SK-N-SH (cell line): ENCODE results near the gene DYNC1H1. TPM values are rescaled to one million over a fixed set of nuclear protein-coding genes. Genes with fewer than 3 reads are reported as not detected.

ENCODE experiments used
- CTCF ChIA-PET: fragments of 300-600, 350-600 bp; formaldehyde crosslinking; extraction: SDS; loops from one replicate; lab custom pipeline; 2021; lab: Yijun Ruan, JAX
- POLR2A ChIA-PET: fragments of 350-600 bp; sonication (Branson Sonifier 250); formaldehyde crosslinking; extraction: SDS; loops from one replicate; lab custom pipeline; 2020; ENCODE audit warnings: antibody characterized with exemption, inconsistent platforms; lab: Yijun Ruan, JAX
- DNase-seq: peaks from one replicate; pipeline ENCODE4 v3.0.0; 2012
- H2AFZ ChIP-seq: fragments of 200-600 bp; sonication (generic); 2 replicates; pipeline ENCODE4 v1.8.1; 2016; ENCODE audit warnings: antibody characterized with exemption, mild to moderate bottlenecking, low read depth
- H3F3A ChIP-seq: fragments of 200-600 bp; sonication (generic); replicated peaks from 2 replicates; pipeline ENCODE3; 2016; ENCODE audit warnings: antibody characterized with exemption, mild to moderate bottlenecking; ENCODE audit not compliant: insufficient read depth
- H3K27ac ChIP-seq, 2 experiments: fragments of 200-500 bp in 1 of 2; fragments of 200-600 bp in 1 of 2; sonication (Bioruptor generic) in 1 of 2; sonication (generic), shearing (Covaris generic) in 1 of 2; 2 replicates each; pipeline versions ENCODE4 v1.5.1 to v1.6.1; 2014 to 2016; ENCODE audit warnings: low read depth in 2 of 2, inconsistent platforms in 1 of 2, low read length in 1 of 2, mild to moderate bottlenecking in 1 of 2, mixed read lengths in 1 of 2
- H3K27me3 ChIP-seq: fragments of 200-600 bp; sonication (generic), shearing (Covaris generic); 2 replicates; pipeline ENCODE4 v1.6.1; 2016; ENCODE audit warnings: mixed run types; ENCODE audit not compliant: insufficient read depth
- H3K36me3 ChIP-seq, 2 experiments: fragments of 200-500 bp in 1 of 2; fragments of 200-600 bp in 1 of 2; sonication (Bioruptor generic) in 1 of 2; sonication (generic) in 1 of 2; replicated peaks in 1 of 2; 2 replicates each; pipeline versions ENCODE3 to v1.5.1; 2014 to 2016; ENCODE audit warnings: low read length in 1 of 2, mild to moderate bottlenecking in 1 of 2; ENCODE audit not compliant: insufficient read depth in 2 of 2, control insufficient read depth in 1 of 2
- H3K4me1 ChIP-seq, 2 experiments: fragments of 200-500 bp in 1 of 2; fragments of 200-600 bp in 1 of 2; sonication (Bioruptor generic) in 1 of 2; sonication (generic), shearing (Covaris generic) in 1 of 2; 2 replicates each; pipeline versions ENCODE4 v1.5.1 to v1.6.1; 2014 to 2016; ENCODE audit warnings: low read depth in 1 of 2, low read length in 1 of 2, mixed run types in 1 of 2; ENCODE audit not compliant: insufficient read depth in 2 of 2, control insufficient read depth in 1 of 2
- H3K4me2 ChIP-seq: fragments of 200-600 bp; sonication (generic), shearing (Covaris generic); 2 replicates; pipeline ENCODE4 v1.6.1; 2017; ENCODE audit warnings: mixed run types
- H3K4me3 ChIP-seq, 2 experiments: fragments of 200-500 bp in 1 of 2; fragments of 200-600 bp in 1 of 2; sonication (Bioruptor generic) in 1 of 2; sonication (generic), shearing (Covaris generic) in 1 of 2; 2 replicates each; pipeline versions ENCODE4 v1.5.1 to v1.8.1; 2014 to 2016; ENCODE audit warnings: low read depth in 2 of 2, inconsistent platforms in 1 of 2, low read length in 1 of 2, mild to moderate bottlenecking in 1 of 2, mixed read lengths in 1 of 2, moderate library complexity in 1 of 2
- H3K79me2 ChIP-seq: fragments of 200-600 bp; sonication (generic); 2 replicates; pipeline ENCODE4 v1.8.1; 2017; ENCODE audit warnings: mild to moderate bottlenecking; ENCODE audit not compliant: insufficient read depth
- H3K9ac ChIP-seq: fragments of 200-600 bp; sonication (generic); 2 replicates; pipeline ENCODE4 v1.6.1; 2017; ENCODE audit warnings: mixed run types
- H3K9me2 ChIP-seq: fragments of 200-600 bp; sonication (generic); 2 replicates; pipeline ENCODE4 v1.6.1; 2017; ENCODE audit warnings: mixed run types
- H3K9me3 ChIP-seq: fragments of 200-600 bp; sonication (generic); 2 replicates; pipeline ENCODE4 v1.6.1; 2017; ENCODE audit warnings: mixed run types, mild to moderate bottlenecking, moderate library complexity
- H4K20me1 ChIP-seq: fragments of 200-600 bp; sonication (generic); 2 replicates; pipeline ENCODE4 v1.6.1; 2017; ENCODE audit warnings: mild to moderate bottlenecking, mixed run types; ENCODE audit not compliant: insufficient read depth
- FOSL2 ChIP-seq: IDR thresholded peaks from 2 replicates; pipeline ENCODE4 v1.4.0; 2012; ENCODE audit warnings: low read depth, mild to moderate bottlenecking, moderate library complexity, borderline replicate concordance
- GABPA ChIP-seq: IDR thresholded peaks from 2 replicates; pipeline ENCODE4 v1.4.0; 2012; ENCODE audit warnings: low read depth, mild to moderate bottlenecking
- IRF3 ChIP-seq: fragments of 150-350 bp; IDR thresholded peaks from 2 replicates; pipeline ENCODE4 v1.6.1; 2016; ENCODE audit warnings: mild to moderate bottlenecking, low read depth, low read length
- JUND ChIP-seq: IDR thresholded peaks from 2 replicates; pipeline ENCODE4 v1.4.0; 2012
- PBX3 ChIP-seq: IDR thresholded peaks from 2 replicates; pipeline ENCODE4; 2012
- SIN3A ChIP-seq: IDR thresholded peaks from 2 replicates; pipeline ENCODE4 v1.6.1; 2012; ENCODE audit warnings: low read depth, mild to moderate bottlenecking, low read length, moderate library complexity, borderline replicate concordance
- SMC3 ChIP-seq: IDR thresholded peaks from 2 replicates; pipeline ENCODE4 v1.6.1; 2012; ENCODE audit warnings: low read depth, low read length, improper control_type of control experiment
- WGBS: methylation state at CpG from one replicate; pipeline ENCODE4 v1.1.6; 2017; ENCODE audit warnings: low lambda C conversion rate; 5-methylcytosine and 5-hydroxymethylcytosine counted together
- polyA plus RNA-seq, 3 experiments: library from polyadenylated mRNA; depleted of rRNA; stranded (reverse); fragments of >200 nt; gene quantifications; 2 replicates each; pipeline ENCODE4 v1.2.3, GENCODE V29; 2012

The DYNC1H1 gene
- polyA plus RNA-seq, 1 of the 3 experiments (the other 2 are of a cell fraction) = 140 TPM

- 0 out of 2 replicates have a peak overlapping the region, but pooled peaks have one; percentile 4 for H3K4me2 ChIP-seq
- H3K79me2 ChIP-seq = no peaks in the 10 kb centered on the region
- H3F3A ChIP-seq = no peaks in the 10 kb centered on the region
- H4K20me1 ChIP-seq = no peaks in the 10 kb centered on the region
- no peak overlapping the region for H3K9ac ChIP-seq
- H3K9me2 ChIP-seq = no peaks in the 10 kb centered on the region
- H3K36me3 ChIP-seq = no peaks in the 10 kb centered on the region
- H3K9me3 ChIP-seq = no peaks in the 10 kb centered on the region
- CTCF ChIA-PET = interaction anchor here (0.6 to 6.9 kb wide), 26 partner anchors 8 to 325 kb away, joined by 3 to 65 read pairs (median 4); partner anchors contain the start of gene HSP90AA1
- H3K4me3 ChIP-seq = no peak overlapping the region
- H3K27ac ChIP-seq = no peak overlapping the region
- no peak overlapping the region for H2AFZ ChIP-seq
- 0 out of 2 replicates have a peak, but pooled peaks have one; percentile 14 for TF ChIP-seq PBX3
- TF ChIP-seq IRF3 = no peak
- peak; percentile 72 for TF ChIP-seq FOSL2
- 0 out of 2 replicates have a peak, but pooled peaks have one; percentile 15 for TF ChIP-seq JUND
- no peak for TF ChIP-seq SMC3
- 65% methylated on average over 5 of the region's 6 CpGs for WGBS
- no peak for DNase-seq
- POLR2A ChIA-PET = no interaction called here
- no peaks in the 10 kb centered on the region for H3K27me3 ChIP-seq
- H3K4me1 ChIP-seq = peaks cover 5 to 9% of the 10 kb centered on the region in 2 experiments; a peak in 2 of 4 replicates
These were observed 131.0 kb downstream of the DYNC1H1 start for GRCh38 chr14:102095231-102095870.

GRCh38 chr14:102095871-102096568 is 131.6 kb downstream of the DYNC1H1 start:
- POLR2A ChIA-PET = no interaction called here
- H3K9me3 ChIP-seq = no peaks in the 10 kb centered on the region
- peak overlapping the region; percentile 4; the same call in 1 of the 2 replicates for H3K4me2 ChIP-seq
- H3K36me3 ChIP-seq = no peaks in the 10 kb centered on the region
- H3K27ac ChIP-seq = no peak overlapping the region
- WGBS = 76% methylated on average over 8 of the region's 8 CpGs
- H3K27me3 ChIP-seq = no peaks in the 10 kb centered on the region
- H3K4me1 ChIP-seq = peaks cover 5 to 9% of the 10 kb centered on the region in 2 experiments; a peak in 2 of 4 replicates
- no peaks in the 10 kb centered on the region for H3K9me2 ChIP-seq
- no peaks in the 10 kb centered on the region for H4K20me1 ChIP-seq
- peak; percentile 46 for DNase-seq
- H3K4me3 ChIP-seq = peak overlapping the region in 1 of 2 experiments; percentile 4; a peak in 1 of 4 replicates
- H3K79me2 ChIP-seq = no peaks in the 10 kb centered on the region
- H3K9ac ChIP-seq = no peak overlapping the region
- TF ChIP-seq GABPA (no peak), SIN3A (0 out of 2 replicates have a peak, but pooled peaks have one; percentile 9)
- H2AFZ ChIP-seq = no peak overlapping the region
- H3F3A ChIP-seq = no peaks in the 10 kb centered on the region
- CTCF ChIA-PET = interaction anchor here (0.6 to 6.9 kb wide), 43 partner anchors 9 to 389 kb away, joined by 3 to 65 read pairs (median 4); partner anchors contain the start of gene HSP90AA1
